GM19467 (cell line): Measurements from ENCODE around the gene ASPG.

ENCODE experiments used
- ATAC-seq: cut with Tn5 transposase; IDR thresholded peaks from one replicate; pipeline ENCODE4 v1.9.1; 2021; ENCODE audit warnings: mild to moderate bottlenecking, moderate library complexity; ENCODE audit not compliant: unreplicated experiment

The ASPG gene

GRCh38 chr14:104073764-104074163, 11.7 kb upstream of the ASPG start:
- ATAC-seq: no peak

- ATAC-seq: no peak
Observed at GRCh38 chr14:104075530-104076151, 9.9 kb upstream of the ASPG start.

GRCh38 chr14:104076743-104077142, 8.8 kb upstream of the ASPG start:
- no peak for ATAC-seq

- peak; percentile 84 for ATAC-seq
Observed at GRCh38 chr14:104078031-104078455, 7.5 kb upstream of the ASPG start.

GRCh38 chr14:104080376-104081260, 4.9 kb upstream of the ASPG start:
- ATAC-seq: no peak

GRCh38 chr14:104081261-104081835, 4.2 kb upstream of the ASPG start:
- no peak for ATAC-seq

- ATAC-seq: no peak
Observed at GRCh38 chr14:104081951-104082464, 3.5 kb upstream of the ASPG start.

GRCh38 chr14:104082807-104083206, 2.7 kb upstream of the ASPG start:
- no peak for ATAC-seq

- no peak for ATAC-seq
Observed at GRCh38 chr14:104084251-104085002, 1.1 kb upstream of the ASPG start.

- ATAC-seq: no peak
Observed at GRCh38 chr14:104085889-104086201, 345 bp downstream of the ASPG start.

GRCh38 chr14:104086210-104086660, 735 bp downstream of the ASPG start:
- no peak for ATAC-seq

GRCh38 chr14:104086661-104087461, 1.4 kb downstream of the ASPG start:
- ATAC-seq: no peak

GRCh38 chr14:104087505-104087904, 2.0 kb downstream of the ASPG start:
- ATAC-seq: no peak

GRCh38 chr14:104087981-104088850, 2.7 kb downstream of the ASPG start:
- no peak for ATAC-seq

- no peak for ATAC-seq
Observed at GRCh38 chr14:104090071-104090748, 4.7 kb downstream of the ASPG start.

- no peak for ATAC-seq
Observed at GRCh38 chr14:104091061-104091926, 5.8 kb downstream of the ASPG start.

GRCh38 chr14:104091927-104092771, 6.6 kb downstream of the ASPG start:
- no peak for ATAC-seq
